HL-60 (cell line): Measurements from ENCODE around the gene KIAA0930.

Source experiments
- REST ChIP-seq: IDR thresholded peaks from 2 replicates; pipeline ENCODE4 v1.6.1; 2012; ENCODE audit warnings: low read depth; ENCODE audit not compliant: insufficient replicate concordance
- TF ChIP-seq, protein P1 (sequence below): IDR thresholded peaks from one replicate; pipeline ENCODE4 v1.5.1; 2011; ENCODE audit warnings: low read length, control low read depth, inconsistent platforms; ENCODE audit not compliant: insufficient read depth

DNA sequence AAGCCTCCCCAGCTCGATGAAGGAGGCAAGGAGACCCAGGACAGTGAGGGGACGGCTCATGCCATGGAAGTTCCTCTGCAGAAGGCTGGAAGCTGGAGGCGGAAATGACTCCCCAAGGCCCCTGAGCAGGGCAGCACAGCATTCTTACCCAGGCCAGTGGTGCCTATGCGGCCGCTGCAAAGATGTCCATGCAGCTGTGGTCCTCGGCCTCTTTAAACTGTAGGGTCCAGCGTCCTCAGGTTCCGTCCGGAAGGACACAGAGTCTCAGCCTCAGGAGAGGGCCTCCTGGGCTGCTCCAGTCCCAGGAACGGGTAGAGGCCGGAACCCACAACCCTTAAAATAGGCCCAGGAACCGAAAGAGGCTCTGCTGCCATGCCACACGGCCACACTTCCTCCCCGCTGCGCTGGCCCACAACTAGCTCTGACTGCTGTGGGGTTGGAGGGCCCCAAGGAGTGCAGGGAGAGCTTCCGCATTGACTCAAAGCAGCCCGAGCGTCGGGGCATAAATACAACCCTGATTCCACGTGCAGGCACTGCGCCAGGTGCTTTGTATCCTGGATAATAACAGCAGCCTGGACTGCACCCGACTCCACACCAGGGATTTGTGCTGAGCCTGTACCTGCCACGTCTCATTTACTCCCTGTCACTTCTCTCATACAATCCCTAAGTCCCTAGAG is 5.5 kb downstream of the KIAA0930 start:
- TF ChIP-seq, protein P1, sequence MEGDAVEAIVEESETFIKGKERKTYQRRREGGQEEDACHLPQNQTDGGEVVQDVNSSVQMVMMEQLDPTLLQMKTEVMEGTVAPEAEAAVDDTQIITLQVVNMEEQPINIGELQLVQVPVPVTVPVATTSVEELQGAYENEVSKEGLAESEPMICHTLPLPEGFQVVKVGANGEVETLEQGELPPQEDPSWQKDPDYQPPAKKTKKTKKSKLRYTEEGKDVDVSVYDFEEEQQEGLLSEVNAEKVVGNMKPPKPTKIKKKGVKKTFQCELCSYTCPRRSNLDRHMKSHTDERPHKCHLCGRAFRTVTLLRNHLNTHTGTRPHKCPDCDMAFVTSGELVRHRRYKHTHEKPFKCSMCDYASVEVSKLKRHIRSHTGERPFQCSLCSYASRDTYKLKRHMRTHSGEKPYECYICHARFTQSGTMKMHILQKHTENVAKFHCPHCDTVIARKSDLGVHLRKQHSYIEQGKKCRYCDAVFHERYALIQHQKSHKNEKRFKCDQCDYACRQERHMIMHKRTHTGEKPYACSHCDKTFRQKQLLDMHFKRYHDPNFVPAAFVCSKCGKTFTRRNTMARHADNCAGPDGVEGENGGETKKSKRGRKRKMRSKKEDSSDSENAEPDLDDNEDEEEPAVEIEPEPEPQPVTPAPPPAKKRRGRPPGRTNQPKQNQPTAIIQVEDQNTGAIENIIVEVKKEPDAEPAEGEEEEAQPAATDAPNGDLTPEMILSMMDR: no peak
- TF ChIP-seq REST: no peak
